HG03378 (cell line): ENCODE results near the gene BRI3.

Experiments used
- ATAC-seq: cut with Tn5 transposase; IDR thresholded peaks from one replicate; pipeline ENCODE4 v1.9.1; 2021; ENCODE audit warnings: mild to moderate bottlenecking, moderate library complexity; ENCODE audit not compliant: unreplicated experiment

Gene BRI3

GRCh38 chr7:98285157-98286092 lies 3.9 kb downstream of the BRI3 start:
- ATAC-seq = no peak

GRCh38 chr7:98286093-98286539 lies 4.6 kb downstream of the BRI3 start:
- ATAC-seq = no peak

- no peak for ATAC-seq
Measured at GRCh38 chr7:98286701-98287485, 5.4 kb downstream of the BRI3 start.

- no peak for ATAC-seq
Measured at GRCh38 chr7:98287486-98287959, 6.0 kb downstream of the BRI3 start.

GRCh38 chr7:98288064-98288823 lies 6.8 kb downstream of the BRI3 start:
- ATAC-seq = no peak

GRCh38 chr7:98289333-98289875 lies 7.9 kb downstream of the BRI3 start:
- ATAC-seq = no peak

- no peak for ATAC-seq
Measured at GRCh38 chr7:98291717-98292116, 10.2 kb downstream of the BRI3 start.

GRCh38 chr7:98293265-98293664 lies 11.8 kb downstream of the BRI3 start:
- no peak for ATAC-seq

- ATAC-seq = no peak
Measured at GRCh38 chr7:98293746-98294145, 12.3 kb downstream of the BRI3 start.

GRCh38 chr7:98294326-98294725 lies 12.8 kb downstream of the BRI3 start:
- ATAC-seq = no peak

- ATAC-seq = peak; percentile 44
Measured at GRCh38 chr7:98294798-98295382, 13.4 kb downstream of the BRI3 start.

GRCh38 chr7:98295467-98296192 lies 14.1 kb downstream of the BRI3 start:
- ATAC-seq = no peak

- ATAC-seq = no peak
Measured at GRCh38 chr7:98296833-98297232, 15.3 kb downstream of the BRI3 start.

GRCh38 chr7:98297626-98298286 lies 16.3 kb downstream of the BRI3 start:
- ATAC-seq = no peak

GRCh38 chr7:98300595-98301372 lies 19.3 kb downstream of the BRI3 start:
- no peak for ATAC-seq

- no peak for ATAC-seq
Measured at GRCh38 chr7:98301693-98302470, 20.4 kb downstream of the BRI3 start.

GRCh38 chr7:98303176-98303865 lies 21.8 kb downstream of the BRI3 start:
- ATAC-seq = no peak
